Mammary epithelial cell (primary cell): ENCODE measurements around the gene ZFYVE19.

ENCODE experiments used
- CTCF ChIP-seq, 2 donors: IDR thresholded peaks in 1 of 2; conservative IDR thresholded peaks in 1 of 2; 2 replicates each; pipeline ENCODE4 v1.5.1; 2011 to 2012; ENCODE audit warnings: inconsistent platforms in 2 of 2, low read length in 2 of 2, mild to moderate bottlenecking in 2 of 2, control low read depth in 1 of 2, low read depth in 1 of 2; ENCODE audit not compliant: insufficient read depth in 1 of 2; ENCODE audit errors: extremely low read depth in 1 of 2
- EZH2 ChIP-seq: IDR thresholded peaks from 2 replicates; pipeline ENCODE4 v1.6.1; 2012; ENCODE audit warnings: low read length, inconsistent platforms, borderline replicate concordance

GRCh38 chr15:40785814-40786213 is 21.1 kb upstream of the ZFYVE19 start:
- TF ChIP-seq CTCF (conservative IDR thresholded peaks at IDR 0.05 in 1 of 2, IDR thresholded peaks at IDR 0.05 in 1 of 2; ENCODE audit: extremely low read depth in 1 of 2, insufficient read depth in 1 of 2, low read depth in 1 of 2, low read length in 2 of 2) (no peak), EZH2 (no peak)
